H1 (cell line): ENCODE results near the gene CCNYL1. TPM values are rescaled to one million over a fixed set of nuclear protein-coding genes. Genes with fewer than 3 reads are reported as not detected.

Experiments used
- CTCF ChIA-PET: fragments of 300-600 bp; sonication (Branson Sonifier 250); formaldehyde crosslinking; loops from one replicate; lab custom pipeline; 2021; ENCODE audit not compliant: partially characterized antibody; lab: Charles Lee
- POLR2A ChIA-PET: fragments of 300-600 bp; sonication (Branson Sonifier 250); formaldehyde crosslinking; loops from one replicate; lab custom pipeline; 2021; ENCODE audit warnings: inconsistent platforms; ENCODE audit not compliant: partially characterized antibody; lab: Charles Lee
- DNase-seq, 2 experiments: peaks; one replicate each; pipeline versions ENCODE4 v3.0.0 to v3.0.0-alpha.2; 2010 to 2022; ENCODE audit warnings: low spot score in 2 of 2, low read depth in 1 of 2, mixed read lengths in 1 of 2
- FAIRE-seq: peaks from 2 replicates; lab custom pipeline; 2011; peaks lifted over from hg19 to GRCh38; lab: Jason Lieb, UNC
- H2AFZ ChIP-seq: 2 replicates; pipeline ENCODE4 v1.8.1; 2012; ENCODE audit warnings: low read length, inconsistent platforms
- H2AK5ac ChIP-seq: 2 replicates; pipeline ENCODE4 v1.6.1; 2013; ENCODE audit warnings: low read depth, low read length
- H2BK120ac ChIP-seq: replicated peaks from 2 replicates; pipeline ENCODE3; 2013; ENCODE audit warnings: low read depth, low read length, inconsistent platforms
- H2BK12ac ChIP-seq: 2 replicates; pipeline ENCODE4 v1.6.1; 2013; ENCODE audit warnings: low read depth, low read length
- H2BK15ac ChIP-seq: 2 replicates; pipeline ENCODE4 v1.6.1; 2013; ENCODE audit warnings: low read length
- H2BK20ac ChIP-seq: 2 replicates; pipeline ENCODE4 v1.6.1; 2013; ENCODE audit warnings: low read length
- H2BK5ac ChIP-seq: 2 replicates; pipeline ENCODE4 v1.6.1; 2013; ENCODE audit warnings: low read depth, low read length
- H3K14ac ChIP-seq: 2 replicates; pipeline ENCODE4 v1.6.1; 2013; ENCODE audit warnings: inconsistent platforms; ENCODE audit not compliant: insufficient read length
- H3K18ac ChIP-seq: 2 replicates; pipeline ENCODE4 v1.6.1; 2013; ENCODE audit warnings: low read length; ENCODE audit errors: extremely low read depth
- H3K23ac ChIP-seq: 2 replicates; pipeline ENCODE4 v1.6.1; 2013; ENCODE audit warnings: inconsistent platforms; ENCODE audit not compliant: insufficient read length
- H3K23me2 ChIP-seq: 2 replicates; pipeline ENCODE4 v1.6.1; 2013; ENCODE audit warnings: low read depth, low read length
- H3K27ac ChIP-seq: 2 replicates; pipeline ENCODE4 v1.6.1; 2011; ENCODE audit warnings: low read depth, low read length, inconsistent platforms
- H3K27me3 ChIP-seq, 4 experiments: replicated peaks in 1 of 4; 1 replicate in 1 of 4; 2 replicates in 3 of 4; pipeline versions ENCODE4 v1.6.1 to v1.8.1; 2011 to 2013; ENCODE audit warnings: low read length in 3 of 4, mild to moderate bottlenecking in 3 of 4, inconsistent platforms in 2 of 4, mixed read lengths in 2 of 4, moderate library complexity in 1 of 4; ENCODE audit not compliant: control insufficient read depth in 3 of 4, insufficient read depth in 3 of 4; ENCODE audit errors: extremely low read depth in 1 of 4
- H3K36me3 ChIP-seq, 4 experiments: 2 replicates each; pipeline versions ENCODE4 v1.6.1 to v1.8.1; 2011 to 2013; ENCODE audit warnings: mild to moderate bottlenecking in 4 of 4, low read length in 3 of 4, moderate library complexity in 2 of 4, control low read depth in 1 of 4, inconsistent platforms in 1 of 4; ENCODE audit not compliant: insufficient read depth in 4 of 4, control insufficient read depth in 2 of 4
- H3K4ac ChIP-seq: replicated peaks from 2 replicates; pipeline ENCODE3; 2013; ENCODE audit warnings: low read length, low read depth, mixed read lengths, inconsistent platforms; ENCODE audit not compliant: insufficient read length
- H3K4me1 ChIP-seq, 4 experiments: replicated peaks in 1 of 4; 1 replicate in 1 of 4; 2 replicates in 3 of 4; pipeline versions ENCODE4 v1.6.1 to v1.8.1; 2011 to 2013; ENCODE audit warnings: low read length in 3 of 4, inconsistent platforms in 2 of 4, mixed read lengths in 1 of 4; ENCODE audit not compliant: insufficient read depth in 4 of 4, control insufficient read depth in 3 of 4
- H3K4me2 ChIP-seq, 2 experiments: 2 replicates each; pipeline versions ENCODE4 v1.6.1 to v1.8.1; 2011 to 2013; ENCODE audit warnings: low read depth in 2 of 2, low read length in 2 of 2, control low read depth in 1 of 2, inconsistent platforms in 1 of 2, mild to moderate bottlenecking in 1 of 2; ENCODE audit not compliant: insufficient read depth in 1 of 2
- H3K4me3 ChIP-seq, 4 experiments: fragments of 200-600, 300-600 bp in 1 of 4; sonication (generic), shearing (Covaris generic), sonication (Bioruptor Twin) in 1 of 4; 2 replicates each; pipeline versions ENCODE4 v1.5.1 to v1.8.1; 2011 to 2016; ENCODE audit warnings: low read length in 4 of 4, low read depth in 3 of 4, control low read depth in 2 of 4, inconsistent platforms in 2 of 4, mild to moderate bottlenecking in 2 of 4, mixed read lengths in 1 of 4, moderate library complexity in 1 of 4; ENCODE audit not compliant: insufficient read depth in 2 of 4; ENCODE audit errors: extremely low read depth in 1 of 4
- H3K56ac ChIP-seq: replicated peaks from 2 replicates; pipeline ENCODE3; 2013; ENCODE audit warnings: low read depth, mild to moderate bottlenecking, mixed read lengths, low read length, inconsistent platforms; ENCODE audit not compliant: insufficient read length
- H3K79me1 ChIP-seq: 2 replicates; pipeline ENCODE4 v1.6.1; 2013; ENCODE audit warnings: low read depth, low read length, control low read depth
- H3K79me2 ChIP-seq, 2 experiments: 2 replicates each; pipeline versions ENCODE4 v1.6.1 to v1.8.1; 2012 to 2013; ENCODE audit warnings: low read length in 2 of 2, mild to moderate bottlenecking in 2 of 2, inconsistent platforms in 1 of 2; ENCODE audit not compliant: insufficient read depth in 2 of 2, control insufficient read depth in 1 of 2
- H3K9ac ChIP-seq, 4 experiments: replicated peaks in 1 of 4; 1 replicate in 1 of 4; 2 replicates in 3 of 4; pipeline versions ENCODE4 v1.6.1 to v1.8.1; 2011 to 2013; ENCODE audit warnings: low read depth in 3 of 4, low read length in 3 of 4, control low read depth in 2 of 4, mild to moderate bottlenecking in 2 of 4, moderate library complexity in 2 of 4, inconsistent platforms in 1 of 4; ENCODE audit errors: extremely low read depth in 1 of 4
- H3K9me3 ChIP-seq, 2 experiments: 2 replicates each; pipeline versions ENCODE4 v1.6.1 to v1.8.1; 2012 to 2013; ENCODE audit warnings: mild to moderate bottlenecking in 2 of 2, moderate library complexity in 2 of 2, control low read depth in 1 of 2, inconsistent platforms in 1 of 2, low read depth in 1 of 2, low read length in 1 of 2, mixed read lengths in 1 of 2; ENCODE audit not compliant: insufficient read depth in 2 of 2
- H4K20me1 ChIP-seq, 2 experiments: replicated peaks in 1 of 2; 2 replicates each; pipeline versions ENCODE3 to v1.8.1; 2011 to 2013; ENCODE audit warnings: inconsistent platforms in 2 of 2, low read length in 2 of 2, mild to moderate bottlenecking in 1 of 2; ENCODE audit not compliant: insufficient read depth in 2 of 2, control insufficient read depth in 1 of 2
- H4K5ac ChIP-seq: 2 replicates; pipeline ENCODE4 v1.6.1; 2013; ENCODE audit warnings: low read length, low read depth, mixed read lengths, inconsistent platforms; ENCODE audit not compliant: insufficient read length
- H4K8ac ChIP-seq: 2 replicates; pipeline ENCODE4 v1.8.0; 2013; ENCODE audit warnings: mild to moderate bottlenecking, moderate library complexity, low read length, inconsistent platforms; ENCODE audit not compliant: insufficient read depth; ENCODE audit errors: extremely low read depth
- H4K91ac ChIP-seq: replicated peaks from 2 replicates; pipeline ENCODE3; 2013; ENCODE audit warnings: low read length, mixed read lengths, inconsistent platforms; ENCODE audit not compliant: insufficient read length
- CTCF ChIP-seq, 3 experiments: IDR thresholded peaks; 1 replicate in 2 of 3; 2 replicates in 1 of 3; pipeline versions ENCODE4 v1.5.1 to v1.6.1; 2011; ENCODE audit warnings: low read length in 3 of 3, mild to moderate bottlenecking in 3 of 3, inconsistent platforms in 2 of 3, low read depth in 1 of 3, moderate library complexity in 1 of 3; ENCODE audit not compliant: insufficient read depth in 1 of 3; ENCODE audit errors: control extremely low read depth in 1 of 3
- RAD21 ChIP-seq, 2 experiments: IDR thresholded peaks in 1 of 2; conservative IDR thresholded peaks in 1 of 2; 2 replicates each; pipeline ENCODE4 v1.6.1; 2011; ENCODE audit warnings: low read depth in 2 of 2, low read length in 2 of 2, improper control_type of control experiment in 1 of 2, inconsistent platforms in 1 of 2, mild to moderate bottlenecking in 1 of 2, moderate library complexity in 1 of 2
- SP4 ChIP-seq: IDR thresholded peaks from 2 replicates; pipeline ENCODE4 v1.6.1; 2012; ENCODE audit warnings: low read length, inconsistent platforms
- WGBS, 2 experiments: shearing (Covaris generic) in 1 of 2; methylation state at CpG; one replicate each; pipeline versions ENCODE4 v1.1.6 to v1.1.7; 2013 to 2015; ENCODE audit warnings: low lambda C conversion rate in 2 of 2, mixed read lengths in 2 of 2, inconsistent platforms in 1 of 2, low coverage in 1 of 2, missing lambda C conversion rate in 1 of 2; ENCODE audit not compliant: insufficient replicate concordance in 2 of 2, insufficient coverage in 1 of 2, insufficient read length in 1 of 2; ENCODE audit errors: extremely low coverage in 1 of 2, missing lambda C conversion rate in 1 of 2; 5-methylcytosine and 5-hydroxymethylcytosine counted together
- polyA plus RNA-seq, 7 experiments: library from polyadenylated mRNA; depleted of rRNA in 3 of 7; stranded (reverse) in 5 of 7; unstranded in 2 of 7; fragments of >200 nt in 5 of 7; fragments of 200-250 nt in 2 of 7; gene quantifications; 1 replicate in 5 of 7; 2 replicates in 1 of 7; 4 replicates in 1 of 7; pipeline versions ENCODE4 v1.2.1 to v1.2.3, GENCODE V29; 2011 to 2013; ENCODE audit warnings: missing spikeins in 2 of 7, mixed read lengths in 2 of 7
- total RNA-seq: library from RNA; stranded (reverse); fragmentation: NEBNext Ultra II Directional; extraction: Animal tissue kit (Norgen Biotek cat#: 25700); gene quantifications from 2 replicates; pipeline ENCODE4 v1.2.1, GENCODE V29; 2021

CCNYL1 gene
- total and polyA plus RNA-seq, 2 of the 8 experiments (the other 6 are each of a cell fraction or from before 2014, with no cell fraction given): 13.3 to 35.4 TPM

- CTCF ChIA-PET: interaction anchor here (0.8 to 7.7 kb wide), 35 partner anchors 9 to 456 kb away, joined by 3 to 85 read pairs (median 5); partner anchors contain the start of genes CCNYL1 and METTL21A
- Histone ChIP-seq H2BK5ac (no peak overlapping the region), H2AFZ (no peak overlapping the region)
Measured at GRCh38 chr2:207692206-207693065, 19.0 kb upstream of the CCNYL1 start.

More at GRCh38 chr2:207692206-207693065, 19.0 kb upstream of the CCNYL1 start:
- Histone ChIP-seq H3K36me3 (no peaks in the 10 kb centered on the region), H3K4me1 (no peaks in the 10 kb centered on the region), H3K79me1 (no peaks in the 10 kb centered on the region), H3K14ac (no peak overlapping the region), H3K56ac (no peak overlapping the region), H3K4me2 (no peak overlapping the region), H4K5ac (no peak overlapping the region), H3K9me3 (no peaks in the 10 kb centered on the region), H3K4me3 (no peak overlapping the region), H2BK12ac (no peak overlapping the region), H3K27me3 (no peaks in the 10 kb centered on the region), H3K79me2 (no peaks in the 10 kb centered on the region), H4K8ac (no peak overlapping the region), H3K23ac (no peak overlapping the region), H3K23me2 (no peaks in the 10 kb centered on the region), H2BK120ac (no peak overlapping the region), H2BK15ac (no peak overlapping the region), H4K91ac (no peak overlapping the region), H4K20me1 (no peaks in the 10 kb centered on the region), H2BK20ac (no peak overlapping the region), H3K9ac (no peak overlapping the region), H3K18ac (no peak overlapping the region), H2AK5ac (no peak overlapping the region), H3K4ac (no peak overlapping the region), H3K27ac (no peak overlapping the region)
- FAIRE-seq (peak; percentile 52), DNase-seq (peak in 1 of 2 experiments; percentile 56)
- WGBS, 2 experiments: 67% methylated on average over 7 of the region's 7 CpGs; no CpG with 5 or more reads in 1 of the 2 experiments
- no peak for TF ChIP-seq SP4
- peak; percentile 44 to 58 for TF ChIP-seq RAD21 (IDR thresholded peaks at IDR 0.05 in 1 of 2, conservative IDR thresholded peaks at IDR 0.05 in 1 of 2; ENCODE audit: low read depth in 2 of 2, low read length in 2 of 2)
- TF ChIP-seq CTCF (IDR thresholded peaks at IDR 0.05; ENCODE audit: control extremely low read depth in 1 of 3, insufficient read depth in 1 of 3, low read depth in 1 of 3, low read length in 3 of 3): peak; percentile 63 to 78 (median 74)
- POLR2A ChIA-PET: interaction anchor here (0.9 to 2.6 kb wide), 3 partner anchors 10 to 334 kb away, joined by 3 to 20 read pairs (median 4); partner anchors contain the start of gene CCNYL1
